Endodermal cell (in vitro differentiated cells): ENCODE results near the gene ARAP2. TPM values are rescaled to one million over a fixed set of nuclear protein-coding genes. Genes with fewer than 3 reads are reported as not detected.

Experiments
- DNase-seq: peaks from one replicate; pipeline ENCODE4 v3.0.0-alpha.2; 2017
- H3K27ac ChIP-seq: 2 replicates; pipeline ENCODE4 v1.5.1; 2013; ENCODE audit warnings: mild to moderate bottlenecking, low read depth, low read length, moderate library complexity
- H3K27me3 ChIP-seq: 2 replicates; pipeline ENCODE4 v1.6.1; 2013; ENCODE audit warnings: mild to moderate bottlenecking, low read length, moderate library complexity; ENCODE audit not compliant: insufficient read depth, control insufficient read depth, poor library complexity, severe bottlenecking
- H3K36me3 ChIP-seq: 2 replicates; pipeline ENCODE4 v1.7.0; 2013; ENCODE audit warnings: mild to moderate bottlenecking, low read length, moderate library complexity; ENCODE audit not compliant: control insufficient read depth, insufficient read depth
- H3K4me1 ChIP-seq: one replicate; pipeline ENCODE4 v1.7.0; 2013; ENCODE audit warnings: low read length; ENCODE audit not compliant: control insufficient read depth, insufficient read depth
- H3K4me3 ChIP-seq: 2 replicates; pipeline ENCODE4 v1.5.1; 2013; ENCODE audit warnings: mild to moderate bottlenecking, low read length, moderate library complexity
- H3K9ac ChIP-seq: 2 replicates; pipeline ENCODE4 v1.6.1; 2013; ENCODE audit warnings: mild to moderate bottlenecking, low read length, moderate library complexity; ENCODE audit not compliant: poor library complexity, severe bottlenecking; ENCODE audit errors: extremely low read depth
- H3K9me3 ChIP-seq: 2 replicates; pipeline ENCODE4 v1.6.1; 2013; ENCODE audit warnings: mild to moderate bottlenecking, low read length, moderate library complexity; ENCODE audit not compliant: control insufficient read depth
- H3K27ac Mint-ChIP-seq: 2 replicates; pipeline ENCODE4 v1.8.0; 2020; ENCODE audit warnings: mixed read lengths
- H3K27me3 Mint-ChIP-seq: 2 replicates; pipeline ENCODE4 v1.8.0; 2021; ENCODE audit warnings: mild to moderate bottlenecking, mixed read lengths; ENCODE audit not compliant: insufficient read depth
- H3K36me3 Mint-ChIP-seq: 2 replicates; pipeline ENCODE4 v1.8.0; 2020; ENCODE audit warnings: low read depth, mixed read lengths
- H3K4me1 Mint-ChIP-seq: 2 replicates; pipeline ENCODE4 v1.8.0; 2020; ENCODE audit warnings: mixed read lengths
- H3K4me3 Mint-ChIP-seq: 2 replicates; pipeline ENCODE4 v1.8.0; 2020; ENCODE audit warnings: mild to moderate bottlenecking, moderate library complexity, mixed read lengths
- H3K9me3 Mint-ChIP-seq: 2 replicates; pipeline ENCODE4 v1.8.0; 2020; ENCODE audit warnings: mild to moderate bottlenecking, mixed read lengths
- WGBS, 2 experiments: methylation state at CpG; one replicate each; pipeline versions ENCODE4 v1.1.5 to v1.1.7; 2013; ENCODE audit warnings: missing lambda C conversion rate in 2 of 2, mixed read lengths in 1 of 2; ENCODE audit not compliant: insufficient coverage in 1 of 2, insufficient read length in 1 of 2; 5-methylcytosine and 5-hydroxymethylcytosine counted together
- total RNA-seq, 2 donors: library from RNA; stranded (reverse); fragmentation: NEBNext Ultra II Directional in 1 of 2; extraction: Animal tissue kit (Norgen Biotek cat#: 25700) in 1 of 2; gene quantifications; 2 replicates in 1 of 2; 3 replicates in 1 of 2; pipeline ENCODE4 v1.2.1, GENCODE V29; 2021
- TF ChIP-seq, protein P1 (sequence below): fragments of 200-600 bp; sonication (generic); conservative IDR thresholded peaks from 2 replicates; pipeline ENCODE4 v1.5.0; 2021; ENCODE audit warnings: antibody characterized with exemption, mild to moderate bottlenecking

The ARAP2 gene
- total RNA-seq, 2 donors from 2014 or later = 2.2 to 5.5 TPM

DNA sequence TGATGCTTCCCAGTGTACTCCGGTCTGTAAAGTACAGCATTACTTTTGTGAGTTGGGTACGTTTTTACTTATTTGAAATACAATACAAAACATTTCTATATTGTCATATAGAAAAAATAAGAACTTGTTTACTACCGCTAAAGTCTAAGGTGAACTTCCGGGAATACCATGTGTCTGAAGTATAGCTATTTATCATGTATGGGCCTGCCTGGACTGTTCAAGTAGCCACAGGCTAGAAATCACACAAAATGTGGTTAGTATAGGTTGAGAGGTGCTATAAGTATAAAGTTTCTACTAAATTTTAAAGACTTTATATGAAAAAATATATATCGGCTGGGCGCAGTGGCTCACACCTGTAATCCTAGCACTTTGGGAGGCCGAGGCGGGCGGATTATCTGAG lies 152.3 kb downstream of the ARAP2 start:
- Mint-ChIP-seq H3K36me3 (no peaks in the 10 kb centered on the region), H3K9me3 (no peaks in the 10 kb centered on the region), H3K27ac (no peak overlapping the region), H3K4me3 (no peak overlapping the region), H3K4me1 (peaks cover 2% of the 10 kb centered on the region), H3K27me3 (no peaks in the 10 kb centered on the region)
- H3K4me1 ChIP-seq = no peaks in the 10 kb centered on the region
- 80 to 96% methylated on average over 1 to 7 of the region's 9 CpGs for WGBS, 2 experiments
- no peaks in the 10 kb centered on the region for H3K9me3 ChIP-seq
- TF ChIP-seq, protein P1, sequence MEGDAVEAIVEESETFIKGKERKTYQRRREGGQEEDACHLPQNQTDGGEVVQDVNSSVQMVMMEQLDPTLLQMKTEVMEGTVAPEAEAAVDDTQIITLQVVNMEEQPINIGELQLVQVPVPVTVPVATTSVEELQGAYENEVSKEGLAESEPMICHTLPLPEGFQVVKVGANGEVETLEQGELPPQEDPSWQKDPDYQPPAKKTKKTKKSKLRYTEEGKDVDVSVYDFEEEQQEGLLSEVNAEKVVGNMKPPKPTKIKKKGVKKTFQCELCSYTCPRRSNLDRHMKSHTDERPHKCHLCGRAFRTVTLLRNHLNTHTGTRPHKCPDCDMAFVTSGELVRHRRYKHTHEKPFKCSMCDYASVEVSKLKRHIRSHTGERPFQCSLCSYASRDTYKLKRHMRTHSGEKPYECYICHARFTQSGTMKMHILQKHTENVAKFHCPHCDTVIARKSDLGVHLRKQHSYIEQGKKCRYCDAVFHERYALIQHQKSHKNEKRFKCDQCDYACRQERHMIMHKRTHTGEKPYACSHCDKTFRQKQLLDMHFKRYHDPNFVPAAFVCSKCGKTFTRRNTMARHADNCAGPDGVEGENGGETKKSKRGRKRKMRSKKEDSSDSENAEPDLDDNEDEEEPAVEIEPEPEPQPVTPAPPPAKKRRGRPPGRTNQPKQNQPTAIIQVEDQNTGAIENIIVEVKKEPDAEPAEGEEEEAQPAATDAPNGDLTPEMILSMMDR = no peak
- DNase-seq = no peak
- no peak overlapping the region for H3K27ac ChIP-seq
- H3K27me3 ChIP-seq = no peaks in the 10 kb centered on the region
- no peak overlapping the region for H3K4me3 ChIP-seq
- H3K9ac ChIP-seq = no peak overlapping the region
- H3K36me3 ChIP-seq = no peaks in the 10 kb centered on the region

DNA sequence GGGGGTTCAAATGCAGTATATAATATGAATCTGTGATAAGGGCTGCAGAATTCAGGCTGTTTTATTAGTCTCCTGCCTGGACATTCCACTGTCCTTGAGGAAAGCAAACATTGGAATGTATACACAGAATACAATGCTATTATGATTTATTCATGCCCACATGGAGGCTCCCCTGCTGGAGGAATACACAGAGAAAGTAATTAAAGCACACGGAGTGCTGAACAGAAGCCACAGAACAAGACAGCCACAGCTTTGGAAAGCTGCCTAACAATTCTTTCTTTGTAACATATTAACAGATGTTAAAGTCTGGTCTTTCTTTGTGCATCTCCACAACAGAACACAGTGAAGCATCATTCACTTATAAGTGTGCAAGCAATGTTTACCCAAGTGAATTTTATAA lies 155.8 kb downstream of the ARAP2 start:
- no peak overlapping the region for H3K4me3 Mint-ChIP-seq
- H3K9me3 Mint-ChIP-seq = no peaks in the 10 kb centered on the region
- no peak for DNase-seq
- H3K27me3 Mint-ChIP-seq = no peaks in the 10 kb centered on the region
- Histone ChIP-seq H3K27me3 (no peaks in the 10 kb centered on the region), H3K4me1 (no peaks in the 10 kb centered on the region), H3K4me3 (no peak overlapping the region), H3K27ac (peak overlapping the region; percentile 83), H3K9ac (no peak overlapping the region), H3K36me3 (no peaks in the 10 kb centered on the region), H3K9me3 (no peaks in the 10 kb centered on the region)
- peaks cover 2% of the 10 kb centered on the region for H3K4me1 Mint-ChIP-seq
- no peak overlapping the region for H3K27ac Mint-ChIP-seq
- TF ChIP-seq, protein P1 = no peak
- WGBS, 2 experiments = 57 to 77% methylated on average over 1 of the region's 1 CpG
- no peaks in the 10 kb centered on the region for H3K36me3 Mint-ChIP-seq

DNA sequence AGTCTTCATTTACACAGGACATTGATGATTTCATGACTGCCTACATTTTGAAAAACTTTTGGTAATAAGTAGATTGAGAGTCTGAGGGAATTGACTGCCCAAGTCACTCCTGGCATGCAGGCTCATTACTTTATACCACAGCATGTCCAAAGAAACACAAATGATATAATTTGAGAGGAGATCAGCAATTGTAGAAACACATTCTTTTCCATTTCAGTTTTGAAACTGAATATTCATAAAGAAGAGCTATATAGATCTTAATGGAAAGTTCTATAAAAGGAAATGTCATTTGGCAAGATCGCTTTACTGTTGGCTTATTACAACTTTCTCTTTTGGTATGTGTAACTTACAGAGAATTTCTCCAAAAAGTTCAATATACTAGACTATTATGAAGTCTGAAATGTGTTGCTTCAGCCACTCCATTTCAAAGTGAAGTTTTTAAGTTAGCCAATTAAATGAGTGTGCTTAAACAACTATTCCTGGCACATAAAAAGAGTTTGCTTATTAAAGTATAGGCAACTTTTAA lies 158.0 kb downstream of the ARAP2 start:
- H3K27me3 Mint-ChIP-seq = no peaks in the 10 kb centered on the region
- no peaks in the 10 kb centered on the region for H3K36me3 ChIP-seq

More for the DNA sequence above, 158.0 kb downstream of the ARAP2 start:
- Histone ChIP-seq H3K9me3 (no peaks in the 10 kb centered on the region), H3K27ac (no peak overlapping the region), H3K4me1 (no peaks in the 10 kb centered on the region), H3K27me3 (no peaks in the 10 kb centered on the region), H3K9ac (no peak overlapping the region), H3K4me3 (no peak overlapping the region)
- no peaks in the 10 kb centered on the region for H3K36me3 Mint-ChIP-seq
- H3K4me1 Mint-ChIP-seq = peaks cover 2% of the 10 kb centered on the region
- DNase-seq = no peak
- no peaks in the 10 kb centered on the region for H3K9me3 Mint-ChIP-seq
- WGBS, 2 experiments = 100% methylated on average over 1 of the region's 1 CpG; no CpG with 5 or more reads in 1 of the 2 experiments
- no peak overlapping the region for H3K27ac Mint-ChIP-seq
- TF ChIP-seq, protein P1 = no peak
- H3K4me3 Mint-ChIP-seq = no peak overlapping the region
